IMR-90 (cell line): Measurements from ENCODE around the gene RCN1. TPM values are rescaled to one million over a fixed set of nuclear protein-coding genes. Genes with fewer than 3 reads are reported as not detected.

Source experiments
- ATAC-seq: fragments of 200-7000 bp; cut with Tn5 transposase; 2 replicates; pipeline ENCODE4 v1.9.1; 2020; ENCODE audit warnings: low read depth, mild to moderate bottlenecking, moderate library complexity
- BruUV-seq: library from RNA; stranded (reverse); fragments of 400-500 nt; replicated peaks from 2 replicates; lab custom pipeline; 2021; lab: Mats Ljungman, UMichigan
- CTCF ChIA-PET: fragments of 300-600 bp; formaldehyde crosslinking; extraction: SDS; loops from one replicate; lab custom pipeline; 2021; ENCODE audit warnings: antibody characterized with exemption; lab: Yijun Ruan, JAX
- POLR2A ChIA-PET: fragments of 300-600 bp; sonication (Branson Sonifier 250); formaldehyde crosslinking; loops from one replicate; lab custom pipeline; 2022; ENCODE audit warnings: antibody characterized with exemption; ENCODE audit not compliant: unreplicated experiment; lab: Charles Lee
- DNase-seq: peaks from one replicate; pipeline ENCODE4 v3.0.0; 2013
- H2AFZ ChIP-seq: replicated peaks from 2 replicates; pipeline ENCODE3; 2013; ENCODE audit warnings: low read length, mild to moderate bottlenecking; ENCODE audit not compliant: poor library complexity
- H2AK5ac ChIP-seq: 2 replicates; pipeline ENCODE4 v1.6.1; 2013; ENCODE audit warnings: low read depth, low read length, inconsistent platforms
- H2AK9ac ChIP-seq: replicated peaks from 2 replicates; pipeline ENCODE3; 2013; ENCODE audit warnings: mild to moderate bottlenecking, low read depth, low read length, moderate library complexity; ENCODE audit not compliant: poor library complexity
- H2BK120ac ChIP-seq: 2 replicates; pipeline ENCODE4 v1.6.1; 2013; ENCODE audit warnings: low read depth, low read length, inconsistent platforms
- H2BK15ac ChIP-seq: 3 replicates; pipeline ENCODE4 v1.6.1; 2013; ENCODE audit warnings: low read depth, low read length, inconsistent platforms
- H2BK20ac ChIP-seq: 2 replicates; pipeline ENCODE4 v1.6.1; 2013; ENCODE audit warnings: low read depth, mild to moderate bottlenecking, inconsistent platforms, low read length, moderate library complexity
- H2BK5ac ChIP-seq: 2 replicates; pipeline ENCODE4 v1.6.1; 2013; ENCODE audit warnings: mild to moderate bottlenecking, low read depth, low read length, inconsistent platforms; ENCODE audit not compliant: poor library complexity, severe bottlenecking
- H3K14ac ChIP-seq: replicated peaks from 2 replicates; pipeline ENCODE4 v1.6.1; 2013; ENCODE audit warnings: low read depth, low read length, inconsistent platforms
- H3K18ac ChIP-seq: 2 replicates; pipeline ENCODE4 v1.6.1; 2013; ENCODE audit warnings: low read depth, low read length, control low read depth
- H3K23ac ChIP-seq: 2 replicates; pipeline ENCODE4 v1.6.1; 2013; ENCODE audit warnings: low read depth, low read length, inconsistent platforms
- H3K27ac ChIP-seq: 2 replicates; pipeline ENCODE4 v1.5.1; 2013; ENCODE audit warnings: mild to moderate bottlenecking, control low read depth, low read length; ENCODE audit not compliant: insufficient read depth
- H3K27me3 ChIP-seq: 2 replicates; pipeline ENCODE4 v1.6.1; 2013; ENCODE audit warnings: low read length; ENCODE audit not compliant: control insufficient read depth, insufficient read depth
- H3K36me3 ChIP-seq: 2 replicates; pipeline ENCODE4 v1.6.1; 2013; ENCODE audit warnings: low read length, mixed read lengths; ENCODE audit not compliant: control insufficient read depth, insufficient read depth
- H3K4ac ChIP-seq: 2 replicates; pipeline ENCODE4 v1.6.1; 2013; ENCODE audit warnings: low read depth, low read length, inconsistent platforms
- H3K4me1 ChIP-seq: 2 replicates; pipeline ENCODE4 v1.6.1; 2013; ENCODE audit warnings: low read length, mixed read lengths; ENCODE audit not compliant: control insufficient read depth, insufficient read depth
- H3K4me2 ChIP-seq: 2 replicates; pipeline ENCODE4 v1.6.1; 2013; ENCODE audit warnings: low read depth, mild to moderate bottlenecking, control low read depth, low read length, moderate library complexity
- H3K4me3 ChIP-seq: 2 replicates; pipeline ENCODE4 v1.5.1; 2013; ENCODE audit warnings: low read depth, mild to moderate bottlenecking, control low read depth, low read length, moderate library complexity; ENCODE audit not compliant: insufficient read depth
- H3K56ac ChIP-seq: 2 replicates; pipeline ENCODE4 v1.6.1; 2013; ENCODE audit warnings: low read length, inconsistent platforms; ENCODE audit not compliant: insufficient read depth; ENCODE audit errors: extremely low read depth
- H3K79me1 ChIP-seq, 2 experiments: 2 replicates each; pipeline ENCODE4 v1.6.1; 2013; ENCODE audit warnings: low read length in 2 of 2, inconsistent platforms in 1 of 2, low read depth in 1 of 2
- H3K9ac ChIP-seq: 2 replicates; pipeline ENCODE4 v1.6.1; 2013; ENCODE audit warnings: low read depth, low read length, control low read depth
- H3K9me1 ChIP-seq: 2 replicates; pipeline ENCODE4 v1.6.1; 2013; ENCODE audit warnings: low read length, inconsistent platforms; ENCODE audit not compliant: insufficient read depth
- H3K9me3 ChIP-seq: 2 replicates; pipeline ENCODE4 v1.6.1; 2013; ENCODE audit warnings: low read length; ENCODE audit not compliant: control insufficient read depth, insufficient read depth
- H4K20me1 ChIP-seq: 2 replicates; pipeline ENCODE4 v1.6.1; 2013; ENCODE audit warnings: low read length, inconsistent platforms; ENCODE audit not compliant: insufficient read depth
- H4K5ac ChIP-seq: 2 replicates; pipeline ENCODE4 v1.6.1; 2013; ENCODE audit warnings: mild to moderate bottlenecking, low read depth, low read length, control low read depth
- H4K8ac ChIP-seq, 2 experiments: 2 replicates each; pipeline ENCODE4 v1.6.1; 2013; ENCODE audit warnings: low read depth in 2 of 2, low read length in 2 of 2, control low read depth in 1 of 2, inconsistent platforms in 1 of 2
- H4K91ac ChIP-seq: 2 replicates; pipeline ENCODE4 v1.6.1; 2013; ENCODE audit warnings: low read depth, low read length, inconsistent platforms; ENCODE audit not compliant: insufficient read depth
- CEBPB ChIP-seq: IDR thresholded peaks from 2 replicates; pipeline ENCODE4 v1.6.1; 2012; ENCODE audit warnings: low read depth, low read length, improper control_type of control experiment
- CHD1 ChIP-seq: IDR thresholded peaks from 2 replicates; pipeline ENCODE4 v1.6.1; 2012; ENCODE audit warnings: low read depth, low read length, improper control_type of control experiment
- MAFK ChIP-seq: IDR thresholded peaks from 2 replicates; pipeline ENCODE4 v1.6.1; 2012; ENCODE audit warnings: low read depth, low read length, improper control_type of control experiment
- MAZ ChIP-seq: IDR thresholded peaks from 2 replicates; pipeline ENCODE4 v1.6.1; 2012; ENCODE audit warnings: low read depth, mild to moderate bottlenecking, low read length, improper control_type of control experiment, moderate library complexity, borderline replicate concordance
- MXI1 ChIP-seq: IDR thresholded peaks from 2 replicates; pipeline ENCODE4 v1.6.1; 2012; ENCODE audit warnings: low read depth, mild to moderate bottlenecking, low read length, moderate library complexity, borderline replicate concordance
- NFE2L2 ChIP-seq: fragments of 150-350 bp; IDR thresholded peaks from 2 replicates; pipeline ENCODE4 v1.6.1; 2016; ENCODE audit warnings: low read depth, mild to moderate bottlenecking, low read length
- POLR2A ChIP-seq: IDR thresholded peaks from 2 replicates; pipeline ENCODE4 v1.6.1; 2012; ENCODE audit warnings: mild to moderate bottlenecking, low read depth, low read length
- RAD21 ChIP-seq: IDR thresholded peaks from 2 replicates; pipeline ENCODE4 v1.6.1; 2012; ENCODE audit warnings: low read length, improper control_type of control experiment
- RCOR1 ChIP-seq: IDR thresholded peaks from 2 replicates; pipeline ENCODE4 v1.6.1; 2012; ENCODE audit warnings: mild to moderate bottlenecking, low read length, improper control_type of control experiment; ENCODE audit not compliant: insufficient replicate concordance
- SMC3 ChIP-seq: fragments of 150-350 bp; IDR thresholded peaks from 2 replicates; pipeline ENCODE4 v1.6.1; 2016; ENCODE audit warnings: low read depth, mild to moderate bottlenecking, antibody characterized with exemption, low read length, moderate library complexity
- WGBS, 2 experiments: methylation state at CpG; one replicate each; pipeline versions ENCODE4 v1.1.5 to v1.1.7; 2013; ENCODE audit warnings: missing lambda C conversion rate in 2 of 2; ENCODE audit not compliant: insufficient read length in 1 of 2; ENCODE audit errors: extremely low coverage in 2 of 2; 5-methylcytosine and 5-hydroxymethylcytosine counted together
- dilution Hi-C: fragments of 300-500 bp; cut with HindIII; formaldehyde crosslinking; loops from one replicate; pipeline ENCODE4 v1.14.3; 2018; ENCODE audit warnings: low sequenced_read_pairs; ENCODE audit not compliant: unreplicated experiment
- in situ Hi-C: fragments of 300-500 bp; cut with MboI; formaldehyde crosslinking; loops from 3 replicates; pipeline ENCODE4 v1.14.3; 2019; ENCODE audit warnings: low sequenced_read_pairs, inconsistent platforms, mixed read lengths
- intact Hi-C: fragments of 100-400 bp; cut with micrococcal nuclease; formaldehyde crosslinking; loops from 2 replicates; pipeline ENCODE4 v1.10.0; 2022
- polyA plus RNA-seq, 3 experiments: library from polyadenylated mRNA; depleted of rRNA; stranded (reverse); fragments of >200 nt; gene quantifications; 2 replicates each; pipeline ENCODE4 v1.2.3, GENCODE V29; 2012; ENCODE audit warnings: low replicate concordance in 1 of 3
- total RNA-seq: library from RNA; depleted of rRNA; stranded (reverse); fragments of >200 nt; gene quantifications from 2 replicates; pipeline ENCODE4 v1.2.3, GENCODE V29; 2012
- TF ChIP-seq, protein P1 (sequence below): fragments of 150-350 bp; IDR thresholded peaks from 2 replicates; pipeline ENCODE4 v1.6.1; 2017; ENCODE audit warnings: mild to moderate bottlenecking, antibody characterized with exemption, low read length, low read depth
- TF ChIP-seq, protein P2 (sequence below): conservative IDR thresholded peaks from 2 replicates; pipeline ENCODE4 v1.5.1; 2012; ENCODE audit warnings: mild to moderate bottlenecking, low read depth, low read length, improper control_type of control experiment
- TF ChIP-seq, protein P3 (sequence below): fragments of 150-350 bp; IDR thresholded peaks from 2 replicates; pipeline ENCODE4 v1.6.1; 2016; ENCODE audit warnings: low read depth, mild to moderate bottlenecking, low read length, moderate library complexity, borderline replicate concordance

Gene RCN1
- total and polyA plus RNA-seq, 2 of the 4 experiments (the other 2 are of a cell fraction): 129 to 193 TPM

DNA sequence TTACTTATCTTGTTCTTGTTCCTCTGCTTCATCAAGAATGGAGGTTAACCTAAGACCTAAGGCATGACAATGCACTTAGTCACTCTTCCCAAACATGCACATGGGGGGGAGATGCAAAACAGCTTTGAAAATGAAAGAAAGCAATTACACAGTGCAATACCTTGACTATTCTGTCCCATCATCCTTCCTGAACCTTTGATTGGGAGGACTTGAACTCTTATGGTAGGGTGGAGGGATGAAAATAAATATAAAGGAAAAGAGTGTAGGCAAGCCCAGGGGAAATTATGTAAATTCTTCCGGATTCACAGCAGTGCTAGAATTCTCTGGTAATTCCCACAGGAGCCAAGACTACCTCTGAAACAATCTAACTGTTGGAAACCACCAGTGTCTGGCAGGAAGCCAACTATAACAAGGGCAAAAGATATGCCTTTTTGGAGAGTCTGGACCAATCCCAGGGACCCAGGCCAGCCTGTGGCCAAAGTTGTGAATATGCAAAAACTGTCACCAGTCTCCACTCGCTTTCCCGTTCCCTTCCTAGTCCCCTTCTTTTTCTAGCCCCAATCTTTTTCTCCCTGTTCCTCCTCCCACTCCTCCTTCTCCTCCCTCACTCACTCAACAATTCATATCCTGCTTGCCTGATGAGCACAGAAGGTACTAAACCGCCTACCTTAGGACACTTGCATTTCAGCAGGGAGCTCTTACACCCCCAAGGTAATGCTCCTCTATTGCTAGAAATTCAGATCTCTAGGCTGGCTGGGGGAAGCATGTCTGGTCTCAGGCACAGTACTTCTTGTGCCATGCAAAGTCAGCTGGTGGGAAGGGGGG is 2.5 kb upstream of the RCN1 start:
- CTCF ChIA-PET: interaction anchor here (1.3 kb wide), 1 partner anchor 81 kb away, joined by 3 read pairs; no protein-coding TSS in a partner anchor
- DNase-seq (peak; percentile 91), ATAC-seq (peak; percentile 39)
- Histone ChIP-seq H3K9me1 (peaks cover 29% of the 10 kb centered on the region), H3K79me1 (peaks cover 3 to 30% of the 10 kb centered on the region in 2 experiments), H3K23ac (peak overlapping the region; percentile 20; the same call in 1 of the 2 replicates), H4K8ac (peak overlapping the region; percentile 10 to 55; a peak in 3 of 4 replicates), H3K18ac (peak overlapping the region; percentile 80), H2AK9ac (no peak overlapping the region), H3K4me2 (peak overlapping the region; percentile 82), H3K14ac (peak overlapping the region; percentile 70; the same call in 1 of the 2 replicates), H2AK5ac (peak overlapping the region; percentile 83), H3K4me3 (peak overlapping the region; percentile 24; the same call in 1 of the 2 replicates), H3K27ac (peak overlapping the region; percentile 72), H4K5ac (peak overlapping the region; percentile 55), H3K56ac (peak overlapping the region; percentile 56), H2AFZ (peak overlapping the region; percentile 45), H3K4ac (peak overlapping the region; percentile 83), H3K4me1 (peaks cover 19% of the 10 kb centered on the region), H2BK15ac (peak overlapping the region; percentile 69; the same call in 2 of the 3 replicates), H4K20me1 (peaks cover 13% of the 10 kb centered on the region), H3K9me3 (no peaks in the 10 kb centered on the region), H2BK5ac (peak overlapping the region; percentile 85), H3K36me3 (no peaks in the 10 kb centered on the region), H3K9ac (peak overlapping the region; percentile 31; the same call in 1 of the 2 replicates), H3K27me3 (no peaks in the 10 kb centered on the region), H2BK120ac (peak overlapping the region; percentile 91), H2BK20ac (peak overlapping the region; percentile 82), H4K91ac (peak overlapping the region; percentile 78)
- intact Hi-C loops (no loop called here), in situ Hi-C loops (loop anchor here (25.0 kb wide), 1 partner anchor 499 kb away; the partner anchor contains the start of gene EIF3M), dilution Hi-C loops (no loop called here)
- POLR2A ChIA-PET: no interaction called here
- BruUV-seq: no TSS peak
- no CpG with 5 or more reads among the region's 4 CpGs for WGBS, 2 experiments
- TF ChIP-seq, protein P1, sequence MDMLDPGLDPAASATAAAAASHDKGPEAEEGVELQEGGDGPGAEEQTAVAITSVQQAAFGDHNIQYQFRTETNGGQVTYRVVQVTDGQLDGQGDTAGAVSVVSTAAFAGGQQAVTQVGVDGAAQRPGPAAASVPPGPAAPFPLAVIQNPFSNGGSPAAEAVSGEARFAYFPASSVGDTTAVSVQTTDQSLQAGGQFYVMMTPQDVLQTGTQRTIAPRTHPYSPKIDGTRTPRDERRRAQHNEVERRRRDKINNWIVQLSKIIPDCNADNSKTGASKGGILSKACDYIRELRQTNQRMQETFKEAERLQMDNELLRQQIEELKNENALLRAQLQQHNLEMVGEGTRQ: no peak
- TF ChIP-seq RCOR1: no peak
- TF ChIP-seq MAFK: peak; percentile 18; the same call in 1 of the 2 replicates
- no peak for TF ChIP-seq CHD1
- no peak for TF ChIP-seq RAD21
- peak; percentile 44; the same call in 1 of the 2 replicates for TF ChIP-seq CEBPB
- TF ChIP-seq, protein P2, sequence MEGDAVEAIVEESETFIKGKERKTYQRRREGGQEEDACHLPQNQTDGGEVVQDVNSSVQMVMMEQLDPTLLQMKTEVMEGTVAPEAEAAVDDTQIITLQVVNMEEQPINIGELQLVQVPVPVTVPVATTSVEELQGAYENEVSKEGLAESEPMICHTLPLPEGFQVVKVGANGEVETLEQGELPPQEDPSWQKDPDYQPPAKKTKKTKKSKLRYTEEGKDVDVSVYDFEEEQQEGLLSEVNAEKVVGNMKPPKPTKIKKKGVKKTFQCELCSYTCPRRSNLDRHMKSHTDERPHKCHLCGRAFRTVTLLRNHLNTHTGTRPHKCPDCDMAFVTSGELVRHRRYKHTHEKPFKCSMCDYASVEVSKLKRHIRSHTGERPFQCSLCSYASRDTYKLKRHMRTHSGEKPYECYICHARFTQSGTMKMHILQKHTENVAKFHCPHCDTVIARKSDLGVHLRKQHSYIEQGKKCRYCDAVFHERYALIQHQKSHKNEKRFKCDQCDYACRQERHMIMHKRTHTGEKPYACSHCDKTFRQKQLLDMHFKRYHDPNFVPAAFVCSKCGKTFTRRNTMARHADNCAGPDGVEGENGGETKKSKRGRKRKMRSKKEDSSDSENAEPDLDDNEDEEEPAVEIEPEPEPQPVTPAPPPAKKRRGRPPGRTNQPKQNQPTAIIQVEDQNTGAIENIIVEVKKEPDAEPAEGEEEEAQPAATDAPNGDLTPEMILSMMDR: no peak
- TF ChIP-seq NFE2L2: peak; percentile 58
- peak; percentile 26; the same call in 1 of the 2 replicates for TF ChIP-seq MAZ
- TF ChIP-seq MXI1: no peak
- no peak for TF ChIP-seq SMC3
- no peak for TF ChIP-seq POLR2A
- TF ChIP-seq, protein P3, sequence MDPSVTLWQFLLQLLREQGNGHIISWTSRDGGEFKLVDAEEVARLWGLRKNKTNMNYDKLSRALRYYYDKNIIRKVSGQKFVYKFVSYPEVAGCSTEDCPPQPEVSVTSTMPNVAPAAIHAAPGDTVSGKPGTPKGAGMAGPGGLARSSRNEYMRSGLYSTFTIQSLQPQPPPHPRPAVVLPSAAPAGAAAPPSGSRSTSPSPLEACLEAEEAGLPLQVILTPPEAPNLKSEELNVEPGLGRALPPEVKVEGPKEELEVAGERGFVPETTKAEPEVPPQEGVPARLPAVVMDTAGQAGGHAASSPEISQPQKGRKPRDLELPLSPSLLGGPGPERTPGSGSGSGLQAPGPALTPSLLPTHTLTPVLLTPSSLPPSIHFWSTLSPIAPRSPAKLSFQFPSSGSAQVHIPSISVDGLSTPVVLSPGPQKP: no peak
